Fibroblast of lung (primary cell): ENCODE results near the gene PADI2. TPM values are rescaled to one million over a fixed set of nuclear protein-coding genes. Genes with fewer than 3 reads are reported as not detected.

Source experiments
- DNase-seq, 2 donors: peaks; one replicate each; pipeline versions ENCODE4 v3.0.0 to v3.0.0-alpha.2; 2010; ENCODE audit warnings: low read depth in 2 of 2
- H2AFZ ChIP-seq: 2 replicates; pipeline ENCODE4 v1.5.1; 2012; ENCODE audit warnings: low read length, control low read depth, inconsistent platforms
- H3K27ac ChIP-seq: 2 replicates; pipeline ENCODE4 v1.5.1; 2011; ENCODE audit warnings: low read length, control low read depth; ENCODE audit not compliant: insufficient read depth
- H3K27me3 ChIP-seq: 2 replicates; pipeline ENCODE4 v1.5.1; 2011; ENCODE audit warnings: mild to moderate bottlenecking, low read length; ENCODE audit not compliant: control insufficient read depth, insufficient read depth
- H3K36me3 ChIP-seq: 2 replicates; pipeline ENCODE4 v1.5.1; 2011; ENCODE audit warnings: low read length; ENCODE audit not compliant: control insufficient read depth, insufficient read depth
- H3K4me1 ChIP-seq: 2 replicates; pipeline ENCODE4 v1.5.1; 2011; ENCODE audit warnings: low read length; ENCODE audit not compliant: control insufficient read depth, insufficient read depth; ENCODE audit errors: extremely low read depth
- H3K4me2 ChIP-seq: 2 replicates; pipeline ENCODE4 v1.5.1; 2011; ENCODE audit warnings: low read length, control low read depth; ENCODE audit not compliant: insufficient read depth; ENCODE audit errors: extremely low read depth
- H3K4me3 ChIP-seq, 4 experiments: fragments of 200-600 bp in 1 of 4; sonication (generic) in 1 of 4; replicated peaks in 1 of 4; 2 replicates each; pipeline ENCODE4 v1.5.1; 2011 to 2016; ENCODE audit warnings: low read length in 4 of 4, low read depth in 3 of 4, mild to moderate bottlenecking in 3 of 4, control low read depth in 2 of 4, inconsistent platforms in 1 of 4, mixed read lengths in 1 of 4; ENCODE audit not compliant: insufficient read depth in 1 of 4; ENCODE audit errors: control extremely low read depth in 1 of 4
- H3K79me2 ChIP-seq: 2 replicates; pipeline ENCODE4 v1.5.1; 2012; ENCODE audit warnings: mild to moderate bottlenecking, low read length, inconsistent platforms; ENCODE audit not compliant: control insufficient read depth, insufficient read depth
- H3K9ac ChIP-seq: 2 replicates; pipeline ENCODE4 v1.5.1; 2011; ENCODE audit warnings: mild to moderate bottlenecking, low read length, control low read depth; ENCODE audit not compliant: insufficient read depth
- H3K9me3 ChIP-seq: 2 replicates; pipeline ENCODE4 v1.5.1; 2012; ENCODE audit warnings: low read depth, low read length; ENCODE audit not compliant: control insufficient read depth, insufficient read depth
- H4K20me1 ChIP-seq: 2 replicates; pipeline ENCODE4 v1.5.1; 2011; ENCODE audit warnings: low read length; ENCODE audit not compliant: control insufficient read depth, insufficient read depth; ENCODE audit errors: extremely low read depth
- EZH2 ChIP-seq: IDR thresholded peaks from 2 replicates; pipeline ENCODE4 v1.5.1; 2012; ENCODE audit warnings: low read length, control low read depth, mild to moderate bottlenecking; ENCODE audit errors: missing control alignments
- polyA plus RNA-seq, 2 donors: library from polyadenylated mRNA; depleted of rRNA in 1 of 2; stranded (reverse) in 1 of 2; unstranded in 1 of 2; fragments of >200 nt; gene quantifications; 2 replicates each; pipeline ENCODE4 v1.2.1, GENCODE V29; 2011 to 2012; ENCODE audit warnings: missing spikeins in 1 of 2
- total RNA-seq: library from RNA; depleted of rRNA; stranded (reverse); fragments of >200 nt; gene quantifications from 2 replicates; pipeline ENCODE4 v1.2.1, GENCODE V29; 2014
- TF ChIP-seq, protein P1 (sequence below), 2 donors: IDR thresholded peaks in 1 of 2; conservative IDR thresholded peaks in 1 of 2; 1 replicate in 1 of 2; 2 replicates in 1 of 2; pipeline ENCODE4 v1.5.1; 2011 to 2012; ENCODE audit warnings: low read length in 2 of 2, control low read depth in 1 of 2, inconsistent platforms in 1 of 2, low read depth in 1 of 2, mild to moderate bottlenecking in 1 of 2

PADI2 gene
- total and polyA plus RNA-seq, 2 donors (not counting 1 experiment from before 2014, with no cell fraction given) = 0.03 TPM; not detected in 1

DNA sequence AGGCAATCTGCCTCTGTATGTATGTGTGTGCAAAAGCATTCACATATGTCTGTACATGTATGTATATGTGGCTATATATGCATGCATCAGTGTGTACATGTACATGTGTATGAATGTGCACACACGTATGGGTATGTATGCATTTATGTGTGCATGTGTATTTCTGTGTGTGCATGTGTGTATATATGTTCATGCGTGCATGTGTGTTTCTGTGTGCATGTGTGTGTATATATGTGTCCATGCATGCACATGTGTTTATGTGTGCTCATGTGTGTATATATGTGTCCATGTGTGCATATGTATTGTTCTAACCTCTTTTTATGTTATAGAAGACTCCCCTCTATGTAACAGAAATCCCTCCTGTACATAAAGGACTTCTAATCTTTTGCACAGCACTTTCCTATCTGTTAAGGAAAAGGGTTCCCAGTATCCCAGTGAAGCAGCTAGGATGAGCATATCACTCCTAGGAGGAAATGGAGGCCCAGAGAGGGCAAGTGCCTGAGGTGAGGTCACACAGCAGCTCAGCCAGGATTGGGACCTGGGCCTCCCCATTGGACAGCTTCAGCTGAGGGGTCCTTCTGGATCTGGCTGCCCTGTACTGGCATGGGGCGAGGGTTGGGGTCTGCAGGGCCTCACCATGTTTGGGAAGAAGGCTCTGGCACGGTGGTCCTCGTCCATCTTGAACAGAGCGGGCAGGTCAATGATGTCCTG is 49.6 kb downstream of the PADI2 start:
- no peaks in the 10 kb centered on the region for H4K20me1 ChIP-seq
- H3K27ac ChIP-seq = no peak overlapping the region
- no peak for DNase-seq
- H3K36me3 ChIP-seq = no peaks in the 10 kb centered on the region
- TF ChIP-seq, protein P1, sequence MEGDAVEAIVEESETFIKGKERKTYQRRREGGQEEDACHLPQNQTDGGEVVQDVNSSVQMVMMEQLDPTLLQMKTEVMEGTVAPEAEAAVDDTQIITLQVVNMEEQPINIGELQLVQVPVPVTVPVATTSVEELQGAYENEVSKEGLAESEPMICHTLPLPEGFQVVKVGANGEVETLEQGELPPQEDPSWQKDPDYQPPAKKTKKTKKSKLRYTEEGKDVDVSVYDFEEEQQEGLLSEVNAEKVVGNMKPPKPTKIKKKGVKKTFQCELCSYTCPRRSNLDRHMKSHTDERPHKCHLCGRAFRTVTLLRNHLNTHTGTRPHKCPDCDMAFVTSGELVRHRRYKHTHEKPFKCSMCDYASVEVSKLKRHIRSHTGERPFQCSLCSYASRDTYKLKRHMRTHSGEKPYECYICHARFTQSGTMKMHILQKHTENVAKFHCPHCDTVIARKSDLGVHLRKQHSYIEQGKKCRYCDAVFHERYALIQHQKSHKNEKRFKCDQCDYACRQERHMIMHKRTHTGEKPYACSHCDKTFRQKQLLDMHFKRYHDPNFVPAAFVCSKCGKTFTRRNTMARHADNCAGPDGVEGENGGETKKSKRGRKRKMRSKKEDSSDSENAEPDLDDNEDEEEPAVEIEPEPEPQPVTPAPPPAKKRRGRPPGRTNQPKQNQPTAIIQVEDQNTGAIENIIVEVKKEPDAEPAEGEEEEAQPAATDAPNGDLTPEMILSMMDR (conservative IDR thresholded peaks at IDR 0.05 in 1 of 2, IDR thresholded peaks at IDR 0.05 in 1 of 2; ENCODE audit: low read depth in 1 of 2, low read length in 2 of 2) = no peak
- TF ChIP-seq EZH2 = no peak
- no peaks in the 10 kb centered on the region for H3K79me2 ChIP-seq
- H3K27me3 ChIP-seq = no peaks in the 10 kb centered on the region
- no peak overlapping the region for H3K4me2 ChIP-seq
- no peaks in the 10 kb centered on the region for H3K9me3 ChIP-seq
- H3K4me1 ChIP-seq = no peaks in the 10 kb centered on the region
- H3K4me3 ChIP-seq = no peak overlapping the region
- H2AFZ ChIP-seq = no peak overlapping the region
- H3K9ac ChIP-seq = no peak overlapping the region

- no peak overlapping the region for H3K4me3 ChIP-seq
- no peak for DNase-seq
- no peak for TF ChIP-seq EZH2
- TF ChIP-seq, protein P1 (conservative IDR thresholded peaks at IDR 0.05 in 1 of 2, IDR thresholded peaks at IDR 0.05 in 1 of 2; ENCODE audit: low read depth in 1 of 2, low read length in 2 of 2) = no peak
- H2AFZ ChIP-seq = no peak overlapping the region
- no peaks in the 10 kb centered on the region for H4K20me1 ChIP-seq
- H3K9me3 ChIP-seq = no peaks in the 10 kb centered on the region
- no peaks in the 10 kb centered on the region for H3K4me1 ChIP-seq
- no peaks in the 10 kb centered on the region for H3K36me3 ChIP-seq
- no peak overlapping the region for H3K9ac ChIP-seq
- no peak overlapping the region for H3K4me2 ChIP-seq
- no peak overlapping the region for H3K27ac ChIP-seq
- no peaks in the 10 kb centered on the region for H3K27me3 ChIP-seq
- no peaks in the 10 kb centered on the region for H3K79me2 ChIP-seq
Measured at GRCh38 chr1:17068789-17069188, 50.5 kb downstream of the PADI2 start.

GRCh38 chr1:17067465-17068240 is 51.6 kb downstream of the PADI2 start:
- TF ChIP-seq EZH2 = no peak
- TF ChIP-seq, protein P1 (conservative IDR thresholded peaks at IDR 0.05 in 1 of 2, IDR thresholded peaks at IDR 0.05 in 1 of 2; ENCODE audit: low read depth in 1 of 2, low read length in 2 of 2) = no peak
- Histone ChIP-seq H2AFZ (no peak overlapping the region), H3K4me1 (no peaks in the 10 kb centered on the region), H3K27me3 (no peaks in the 10 kb centered on the region), H3K79me2 (no peaks in the 10 kb centered on the region), H3K9ac (no peak overlapping the region), H3K36me3 (no peaks in the 10 kb centered on the region), H3K9me3 (no peaks in the 10 kb centered on the region), H3K4me3 (no peak overlapping the region), H3K27ac (no peak overlapping the region), H4K20me1 (no peaks in the 10 kb centered on the region), H3K4me2 (no peak overlapping the region)
- DNase-seq = no peak
